MM.1S (cell line): ENCODE measurements around the gene GTF2H3.

Experiments used
- DNase-seq: peaks from one replicate; pipeline ENCODE4 v3.0.0-alpha.2; 2015
- H2AFZ ChIP-seq: fragments of 300-600 bp; sonication (generic); 2 replicates; pipeline ENCODE4 v1.6.0; 2016; ENCODE audit warnings: antibody characterized with exemption, low read length
- H3F3A ChIP-seq: fragments of 300-600 bp; sonication (generic); 2 replicates; pipeline ENCODE4 v1.6.1; 2016; ENCODE audit warnings: mild to moderate bottlenecking, antibody characterized with exemption, low read length, moderate library complexity, mixed read lengths; ENCODE audit not compliant: insufficient read depth
- H3K27ac ChIP-seq: fragments of 300-600 bp; sonication (generic); 2 replicates; pipeline ENCODE4 v1.5.1; 2016; ENCODE audit warnings: mild to moderate bottlenecking, low read length
- H3K27me3 ChIP-seq: fragments of 300-600 bp; sonication (generic); replicated peaks from 2 replicates; pipeline ENCODE4 v1.6.0; 2016; ENCODE audit warnings: low read length; ENCODE audit not compliant: insufficient read depth
- H3K36me3 ChIP-seq: fragments of 300-600 bp; sonication (generic); replicated peaks from 2 replicates; pipeline ENCODE4 v1.6.1; 2016; ENCODE audit warnings: mild to moderate bottlenecking, low read length, mixed read lengths; ENCODE audit not compliant: insufficient read depth
- H3K4me1 ChIP-seq: fragments of 300-600 bp; sonication (generic); 2 replicates; pipeline ENCODE4 v1.6.1; 2016; ENCODE audit warnings: low read length, mixed read lengths
- H3K4me2 ChIP-seq: fragments of 300-600 bp; sonication (generic); 2 replicates; pipeline ENCODE4 v1.6.0; 2016; ENCODE audit warnings: low read depth, low read length
- H3K4me3 ChIP-seq: fragments of 300-600 bp; sonication (generic); 2 replicates; pipeline ENCODE4 v1.5.1; 2016; ENCODE audit warnings: low read length, mixed read lengths
- H3K79me2 ChIP-seq: fragments of 300-600 bp; sonication (generic); 2 replicates; pipeline ENCODE4 v1.6.1; 2016; ENCODE audit warnings: mixed run types, low read length, mixed read lengths
- H3K9ac ChIP-seq: fragments of 300-600 bp; sonication (generic); 2 replicates; pipeline ENCODE4 v1.6.1; 2016; ENCODE audit warnings: low read length, mixed read lengths
- H3K9me2 ChIP-seq: fragments of 300-600 bp; sonication (generic); replicated peaks from 2 replicates; pipeline ENCODE4 v1.6.1; 2016; ENCODE audit warnings: mild to moderate bottlenecking, low read length, mixed read lengths; ENCODE audit not compliant: insufficient read depth
- H3K9me3 ChIP-seq: fragments of 300-600 bp; sonication (generic); replicated peaks from 2 replicates; pipeline ENCODE4 v1.6.1; 2016; ENCODE audit warnings: mild to moderate bottlenecking, low read length, mixed read lengths; ENCODE audit not compliant: insufficient read depth
- H4K20me1 ChIP-seq: fragments of 300-600 bp; sonication (generic); 2 replicates; pipeline ENCODE4 v1.6.1; 2016; ENCODE audit warnings: mild to moderate bottlenecking, low read length, moderate library complexity, mixed read lengths; ENCODE audit not compliant: insufficient read depth
- CTCF ChIP-seq: fragments of 300-600 bp; sonication (generic); IDR thresholded peaks from 2 replicates; pipeline ENCODE4 v1.5.1; 2016; ENCODE audit warnings: antibody characterized with exemption, low read length, mixed read lengths
- EZH2 ChIP-seq: fragments of 300-600 bp; sonication (generic); optimal IDR thresholded peaks from 2 replicates; pipeline ENCODE3; 2017; ENCODE audit warnings: low read depth, mild to moderate bottlenecking, antibody characterized with exemption, low read length, mixed read lengths
- EZH2phosphoT487 ChIP-seq: fragments of 300-600 bp; sonication (generic); IDR thresholded peaks from 2 replicates; pipeline ENCODE4 v1.6.1; 2018; ENCODE audit warnings: antibody characterized with exemption, low read length

GTF2H3 gene

GRCh38 chr12:123654129-123654701 lies 20.6 kb downstream of the GTF2H3 start:
- Histone ChIP-seq H2AFZ (no peak overlapping the region), H3K27me3 (no peaks in the 10 kb centered on the region), H3K4me1 (no peaks in the 10 kb centered on the region), H3K4me3 (no peak overlapping the region), H3K9me3 (no peaks in the 10 kb centered on the region), H3K9ac (no peak overlapping the region), H3K4me2 (no peak overlapping the region), H3K9me2 (no peaks in the 10 kb centered on the region), H3K79me2 (no peaks in the 10 kb centered on the region), H3K27ac (no peak overlapping the region), H4K20me1 (no peaks in the 10 kb centered on the region), H3F3A (no peaks in the 10 kb centered on the region), H3K36me3 (no peaks in the 10 kb centered on the region)
- TF ChIP-seq EZH2 (no peak), CTCF (no peak), EZH2phosphoT487 (no peak)
- DNase-seq = no peak

- Histone ChIP-seq H3K27me3 (no peaks in the 10 kb centered on the region), H3K9ac (no peak overlapping the region), H3K79me2 (no peaks in the 10 kb centered on the region), H3K27ac (no peak overlapping the region), H3K9me3 (no peaks in the 10 kb centered on the region), H3K4me3 (no peak overlapping the region), H3K9me2 (no peaks in the 10 kb centered on the region), H3K4me2 (no peak overlapping the region), H2AFZ (no peak overlapping the region), H3F3A (no peaks in the 10 kb centered on the region), H3K4me1 (no peaks in the 10 kb centered on the region), H3K36me3 (no peaks in the 10 kb centered on the region), H4K20me1 (no peaks in the 10 kb centered on the region)
- TF ChIP-seq EZH2 (no peak), CTCF (no peak), EZH2phosphoT487 (no peak)
- DNase-seq = no peak
Measured at GRCh38 chr12:123655420-123655819, 21.8 kb downstream of the GTF2H3 start.

GRCh38 chr12:123656392-123656791 lies 22.8 kb downstream of the GTF2H3 start:
- no peaks in the 10 kb centered on the region for H3K9me2 ChIP-seq
- no peaks in the 10 kb centered on the region for H3K79me2 ChIP-seq
- no peak overlapping the region for H3K4me3 ChIP-seq
- no peak overlapping the region for H3K4me2 ChIP-seq
- H4K20me1 ChIP-seq = no peaks in the 10 kb centered on the region
- TF ChIP-seq EZH2 = no peak
- no peaks in the 10 kb centered on the region for H3K27me3 ChIP-seq
- no peaks in the 10 kb centered on the region for H3K4me1 ChIP-seq
- no peak overlapping the region for H3K27ac ChIP-seq
- H3K9me3 ChIP-seq = no peaks in the 10 kb centered on the region
- H3K9ac ChIP-seq = no peak overlapping the region
- no peaks in the 10 kb centered on the region for H3K36me3 ChIP-seq
- no peaks in the 10 kb centered on the region for H3F3A ChIP-seq
- DNase-seq = no peak
- no peak overlapping the region for H2AFZ ChIP-seq

GRCh38 chr12:123657211-123657610 lies 23.6 kb downstream of the GTF2H3 start:
- no peak overlapping the region for H2AFZ ChIP-seq
- TF ChIP-seq EZH2 (no peak), EZH2phosphoT487 (no peak), CTCF (no peak)
- H3K9me3 ChIP-seq = no peaks in the 10 kb centered on the region
- H4K20me1 ChIP-seq = no peaks in the 10 kb centered on the region
- no peaks in the 10 kb centered on the region for H3F3A ChIP-seq
- no peaks in the 10 kb centered on the region for H3K79me2 ChIP-seq
- no peak for DNase-seq
- H3K4me2 ChIP-seq = no peak overlapping the region
- no peaks in the 10 kb centered on the region for H3K36me3 ChIP-seq
- H3K27ac ChIP-seq = no peak overlapping the region
- no peak overlapping the region for H3K9ac ChIP-seq
- H3K27me3 ChIP-seq = no peaks in the 10 kb centered on the region
- H3K9me2 ChIP-seq = no peaks in the 10 kb centered on the region
- no peaks in the 10 kb centered on the region for H3K4me1 ChIP-seq
- no peak overlapping the region for H3K4me3 ChIP-seq
